ENCODE results near the gene MYLK3. TPM values are rescaled to one million over a fixed set of nuclear protein-coding genes. Genes with fewer than 3 reads are reported as not detected.
"Not testable (repeated sequence)": the region's sequence is repeated elsewhere in the genome, so short reads cannot be mapped to it uniquely, and the experiment has no call there.

Gene MYLK3
- total RNA-seq, 1 donor from 2014 or later, result 261 TPM

DNA sequence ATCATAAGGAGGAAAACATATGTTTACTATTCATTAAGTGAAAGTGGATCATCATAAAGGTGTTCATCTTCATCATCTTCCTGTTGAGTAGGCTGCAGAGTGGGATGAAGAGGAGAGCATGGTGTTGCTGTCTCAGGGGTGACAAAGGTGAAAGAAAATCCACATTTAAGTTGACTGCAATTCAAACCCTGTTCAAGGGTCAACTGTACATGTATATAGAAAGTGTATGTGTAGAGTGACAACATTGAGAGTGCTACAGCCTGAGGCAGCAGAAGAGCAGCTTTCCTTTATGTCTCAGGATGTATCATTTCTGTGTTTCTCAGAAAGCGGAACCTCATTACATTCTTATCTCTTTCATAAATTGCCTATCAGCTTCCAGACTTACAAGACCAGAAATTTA is 41.5 kb downstream of the MYLK3 start:
- intact Hi-C loops (cut with DNase I), result no loop called here

DNA sequence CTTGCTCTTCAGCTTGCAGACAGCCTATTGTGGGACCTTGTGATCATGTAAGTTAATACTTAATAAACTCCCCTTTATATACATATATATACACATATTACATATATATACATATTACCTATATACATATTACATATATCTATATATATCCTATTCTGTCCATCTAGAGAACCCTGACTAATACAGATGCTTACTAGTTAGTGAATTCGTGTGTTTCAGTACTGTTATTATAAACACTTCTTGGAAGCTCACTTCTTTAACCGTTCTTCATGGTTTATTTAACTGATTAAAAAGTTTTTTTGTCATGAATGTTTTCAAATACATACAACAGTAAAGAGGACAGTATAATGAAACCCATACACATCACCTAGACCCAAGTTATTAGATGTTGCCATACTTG is 46.1 kb downstream of the MYLK3 start:
- DNase-seq (ENCODE audit: missing footprints) (no peak), ATAC-seq (no peak)
- intact Hi-C loops (cut with DNase I), result no loop called here

More for the DNA sequence above, 41.5 kb downstream of the MYLK3 start:
- DNase-seq (ENCODE audit: missing footprints), result no peak
- ATAC-seq, result no peak

DNA sequence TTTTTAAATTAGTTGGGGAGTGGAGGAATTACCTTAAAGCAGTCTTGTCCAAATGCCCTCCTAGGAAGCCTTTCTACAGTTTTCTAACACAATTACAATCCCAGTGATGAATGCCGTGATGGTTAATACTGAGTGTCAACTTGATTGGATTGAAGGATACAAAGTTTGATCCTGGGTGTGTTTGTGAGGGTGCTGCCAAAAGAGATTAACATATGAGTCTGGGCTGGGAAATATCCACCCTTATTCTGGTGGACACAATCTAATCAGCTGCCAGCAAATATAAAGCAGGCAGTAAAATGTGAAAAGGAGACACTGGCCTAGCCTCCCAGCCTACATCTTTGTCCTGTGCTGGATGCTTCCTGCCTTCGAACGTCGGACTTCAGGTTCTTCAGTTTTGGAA is 46.5 kb downstream of the MYLK3 start:
- intact Hi-C loops (cut with DNase I), result no loop called here
- ATAC-seq, result no peak
- no peak for DNase-seq (ENCODE audit: missing footprints)

DNA sequence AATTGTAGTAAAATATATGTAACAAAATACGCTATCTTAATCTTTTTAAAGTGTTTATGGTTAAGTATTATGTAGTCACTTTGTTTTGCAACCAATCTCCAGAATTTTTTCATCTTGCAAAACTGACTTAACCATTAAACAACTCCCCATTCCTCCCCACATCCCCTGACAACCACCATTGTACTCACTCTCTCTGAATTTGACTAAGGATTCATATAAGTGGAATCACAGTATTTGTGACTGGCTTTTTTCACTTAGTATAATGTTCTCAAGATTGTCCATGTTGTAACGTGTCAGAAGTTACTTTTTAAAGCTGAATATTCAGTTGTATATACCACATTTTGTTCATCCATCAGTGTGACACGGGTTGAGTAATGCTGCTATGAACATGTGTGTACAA is 48.1 kb downstream of the MYLK3 start:
- DNase-seq (ENCODE audit: missing footprints) (no peak), ATAC-seq (no peak)
- intact Hi-C loops (cut with DNase I), result no loop called here

DNA sequence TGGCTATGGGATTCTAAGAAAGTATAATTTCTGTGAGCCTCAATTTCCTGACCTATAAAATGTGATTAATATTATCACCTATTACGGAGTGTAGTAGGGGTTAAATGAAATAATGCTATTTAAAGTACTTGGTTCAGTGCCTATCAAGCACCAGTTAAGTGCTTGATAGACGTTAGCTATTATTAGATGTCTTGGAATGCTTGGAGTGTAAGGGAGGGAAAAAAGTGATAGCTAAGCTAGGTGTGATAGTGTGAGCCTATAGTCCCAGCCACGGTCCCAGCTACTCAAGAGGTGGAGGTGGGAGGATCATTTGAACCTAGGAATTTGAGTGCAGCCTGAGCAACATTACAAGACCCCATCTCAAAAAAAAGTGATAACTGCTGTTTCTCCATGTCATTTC is 51.2 kb downstream of the MYLK3 start:
- intact Hi-C loops (cut with DNase I), result loop anchor here (10.0 kb wide), 1 partner anchor 48 kb away; the partner anchor contains the start of gene MYLK3
- no peak for DNase-seq (ENCODE audit: missing footprints)
- ATAC-seq, result peak; percentile 53

DNA sequence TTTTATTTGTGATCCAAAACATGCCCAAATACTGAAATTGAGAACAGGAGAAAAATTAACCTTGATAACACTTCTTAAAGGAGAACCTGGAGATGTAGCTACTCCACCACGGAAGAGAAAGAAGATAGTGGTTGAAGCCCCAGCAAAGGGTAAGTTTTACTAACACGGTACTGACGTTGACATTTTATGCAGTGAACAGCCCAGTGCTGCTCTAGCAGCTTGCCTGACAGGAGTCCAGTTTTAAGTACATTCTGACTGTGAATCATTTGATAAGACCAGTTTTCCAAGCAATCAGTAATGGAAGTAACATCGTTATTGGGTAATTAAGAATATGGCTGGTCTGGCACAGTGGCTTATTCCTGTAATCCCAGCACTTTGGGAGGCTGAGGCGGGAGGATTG is 52.2 kb downstream of the MYLK3 start:
- no peak for DNase-seq (ENCODE audit: missing footprints)
- intact Hi-C loops (cut with DNase I), result loop anchor here (10.0 kb wide), 1 partner anchor 49 kb away; the partner anchor contains the start of gene MYLK3
- peak; percentile 27 for ATAC-seq

DNA sequence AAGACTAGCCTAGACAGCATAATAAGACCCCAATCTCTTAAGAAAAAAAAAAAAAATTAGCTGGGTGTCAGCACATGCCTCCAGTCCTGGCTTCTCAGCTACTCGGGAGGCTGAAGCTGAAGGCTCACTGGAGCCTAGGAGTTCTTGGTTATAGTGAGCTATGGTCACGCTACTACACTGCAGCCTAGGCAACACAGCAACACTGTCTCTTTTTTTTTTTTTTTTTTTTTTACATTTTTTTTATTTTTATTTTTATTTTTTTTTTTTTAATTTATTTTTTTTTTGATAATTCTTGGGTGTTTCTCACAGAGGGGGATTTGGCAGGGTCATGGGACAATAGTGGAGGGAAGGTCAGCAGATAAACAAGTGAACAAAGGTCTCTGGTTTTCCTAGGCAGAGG is 54.5 kb downstream of the MYLK3 start:
- intact Hi-C loops (cut with DNase I), result loop anchor here (10.0 kb wide), 1 partner anchor 51 kb away; the partner anchor contains the start of gene MYLK3
- no peak for DNase-seq (ENCODE audit: missing footprints)
- ATAC-seq, result no peak

DNA sequence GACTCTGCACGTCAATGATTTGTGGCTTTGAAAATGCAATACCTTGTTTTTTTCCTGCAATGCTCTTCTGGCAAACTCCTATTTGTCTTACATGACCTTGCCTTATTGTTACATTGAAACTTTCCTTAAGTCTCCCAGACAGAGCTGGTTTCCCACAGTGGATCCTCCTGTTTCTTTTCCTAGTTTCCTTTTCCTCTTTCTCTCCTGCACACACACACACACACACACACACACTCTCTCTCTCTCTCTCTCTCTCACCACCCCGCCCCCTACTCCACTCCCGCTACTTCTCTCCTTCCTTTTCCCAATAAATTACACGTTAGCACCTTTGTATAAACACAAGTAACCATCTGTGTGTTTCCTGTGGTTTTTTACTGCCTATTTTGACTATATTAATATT is 56.4 kb downstream of the MYLK3 start:
- ATAC-seq, result no peak
- intact Hi-C loops (cut with DNase I), result loop anchor here (10.0 kb wide), 1 partner anchor 53 kb away; the partner anchor contains the start of gene MYLK3
- DNase-seq (ENCODE audit: missing footprints), result no peak

DNA sequence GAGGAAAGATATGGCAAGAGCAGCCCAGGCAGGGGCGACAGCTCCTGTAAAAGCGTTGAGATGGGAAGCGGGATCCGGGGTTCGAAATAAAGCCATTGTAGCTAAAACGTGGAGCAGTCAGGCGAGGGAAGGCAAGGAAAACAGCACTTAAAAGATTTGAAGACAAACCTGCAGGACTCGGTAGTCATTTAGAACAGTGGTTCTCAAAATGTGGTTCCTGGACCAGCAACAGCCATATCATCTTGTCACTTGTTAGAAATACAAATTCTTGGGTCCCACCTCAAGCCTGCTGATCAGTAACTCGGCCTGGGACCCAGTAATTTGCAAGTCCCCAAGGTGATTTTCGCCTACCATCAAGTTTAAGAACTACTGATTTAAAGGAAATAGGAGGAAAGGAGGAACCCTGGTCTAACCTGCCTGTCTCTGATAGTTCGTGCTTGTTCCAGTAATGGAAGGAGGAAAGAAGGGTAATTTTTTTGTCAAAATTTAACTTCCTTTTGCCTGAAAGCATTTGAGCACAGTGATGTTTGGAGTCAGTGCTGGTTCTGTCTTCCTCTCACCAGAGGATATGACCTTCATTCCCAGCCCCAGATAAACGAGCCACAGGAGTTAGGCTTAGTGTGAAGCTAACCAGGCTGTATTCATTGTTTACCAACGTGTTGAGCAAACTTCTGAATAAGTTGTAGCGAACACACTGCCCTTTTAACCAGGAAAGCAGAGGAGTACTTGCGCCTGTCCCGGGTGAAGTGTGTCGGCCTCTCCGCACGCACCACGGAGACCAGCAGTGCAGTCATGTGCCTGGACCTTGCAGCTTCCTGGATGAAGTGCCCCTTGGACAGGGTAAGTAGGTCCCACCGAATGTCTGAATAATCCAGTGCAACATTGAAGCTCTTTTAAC is 57.6 kb downstream of the MYLK3 start:
- no peak for ATAC-seq
- intact Hi-C loops (cut with DNase I), result loop anchor here (10.0 kb wide), 1 partner anchor 54 kb away; the partner anchor contains the start of gene MYLK3
- DNase-seq (ENCODE audit: missing footprints), result no peak

DNA sequence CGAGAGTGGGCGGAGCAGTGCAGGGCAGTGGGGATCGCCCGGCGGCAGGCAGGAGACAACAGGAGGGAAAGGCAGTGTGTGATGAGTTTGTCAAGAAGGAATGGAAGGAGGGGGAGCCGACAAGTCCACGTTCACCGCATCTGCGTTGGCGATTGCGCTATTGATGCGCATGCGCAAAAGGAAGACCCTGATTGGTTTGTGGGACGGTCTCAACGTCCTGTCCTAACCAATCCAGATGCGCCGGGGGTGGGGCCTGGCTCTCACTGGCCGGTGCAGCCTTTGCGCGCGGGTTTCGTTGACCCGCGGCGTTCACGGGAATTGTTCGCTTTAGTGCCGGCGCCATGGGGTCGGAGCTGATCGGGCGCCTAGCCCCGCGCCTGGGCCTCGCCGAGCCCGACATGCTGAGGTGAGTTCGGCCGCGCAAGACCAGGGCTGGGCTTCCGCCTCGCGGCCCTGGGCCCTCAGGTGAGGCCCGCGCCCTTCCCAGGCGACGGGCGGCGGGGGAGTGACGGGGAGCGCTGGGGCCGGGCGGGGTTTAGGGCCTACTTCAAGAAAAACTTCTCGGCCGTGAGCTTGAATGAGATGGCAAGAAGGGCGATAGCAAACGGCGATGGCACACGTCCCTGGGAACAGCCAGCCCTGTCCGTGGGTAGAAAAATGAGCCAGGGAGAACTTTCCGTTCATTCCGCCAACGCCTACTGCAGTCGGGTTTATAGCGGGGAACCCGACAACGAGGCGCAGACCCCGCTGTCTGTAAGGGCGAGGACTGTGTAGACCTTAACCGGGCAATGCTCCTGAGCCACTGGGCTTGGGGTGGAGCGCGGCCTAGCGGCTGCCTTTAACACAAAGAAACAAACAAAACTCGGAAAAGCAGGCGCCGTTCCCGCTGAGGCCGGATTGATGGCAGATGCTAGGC is 58.5 kb downstream of the MYLK3 start, which contains the start of gene ORC6:
Gene ORC6, plus strand, starts transcription at position 295 of the 916 bp plus-strand sequence. Its CDS starts 47 bp downstream, at position 342.
- ATAC-seq, result peak; percentile 94
- DNase-seq (ENCODE audit: missing footprints), result peak; percentile 100
- intact Hi-C loops (cut with DNase I), result loop anchor here (5.0 to 10.0 kb wide), 3 partner anchors 55 to 205 kb away; partner anchors contain the start of gene MYLK3

DNA sequence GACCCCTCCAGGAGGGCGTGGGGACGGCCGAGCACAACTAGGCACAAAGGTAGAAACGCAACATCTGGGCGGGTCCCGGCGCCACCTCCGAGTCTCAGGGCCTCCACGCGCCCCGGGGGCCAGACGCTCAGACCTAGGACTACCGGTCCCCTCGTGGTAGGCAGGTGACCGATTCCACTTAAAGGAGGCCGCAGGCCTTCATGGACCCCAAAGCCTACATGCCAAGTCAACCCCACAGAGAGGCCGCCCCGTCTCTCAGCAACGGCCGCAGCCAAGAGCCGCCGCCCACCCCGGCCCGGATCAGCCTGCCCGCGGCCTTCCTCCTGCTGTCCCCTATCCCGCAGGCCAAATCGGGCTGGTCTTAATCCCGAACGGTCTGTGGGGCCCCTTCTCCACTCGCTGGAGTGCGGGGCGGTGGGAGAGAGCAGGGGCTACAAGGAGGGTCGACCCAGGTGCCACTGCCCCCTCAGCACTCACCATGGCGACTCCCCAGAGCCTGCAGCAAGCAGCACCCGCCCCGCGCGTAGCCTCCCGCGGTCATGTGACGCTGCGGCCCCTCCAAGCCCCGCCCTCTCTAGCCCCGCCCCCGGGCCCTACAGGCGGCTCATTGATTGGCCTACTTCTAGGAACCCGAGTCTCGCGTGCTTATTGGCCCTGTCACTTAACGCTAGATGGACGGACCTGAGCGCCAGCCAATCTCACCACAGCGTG is 59.3 kb downstream of the MYLK3 start, which contains the start of gene VPS35:
Gene VPS35, minus strand, starts transcription at position 525 of the 711 bp plus-strand sequence. Its CDS starts 45 bp downstream, at position 480.
- ATAC-seq (peak; percentile 98), DNase-seq (ENCODE audit: missing footprints) (peak; percentile 100)
- intact Hi-C loops (cut with DNase I), result loop anchor here (5.0 to 10.0 kb wide), 2 partner anchors 113 to 206 kb away; no protein-coding TSS in a partner anchor

DNA sequence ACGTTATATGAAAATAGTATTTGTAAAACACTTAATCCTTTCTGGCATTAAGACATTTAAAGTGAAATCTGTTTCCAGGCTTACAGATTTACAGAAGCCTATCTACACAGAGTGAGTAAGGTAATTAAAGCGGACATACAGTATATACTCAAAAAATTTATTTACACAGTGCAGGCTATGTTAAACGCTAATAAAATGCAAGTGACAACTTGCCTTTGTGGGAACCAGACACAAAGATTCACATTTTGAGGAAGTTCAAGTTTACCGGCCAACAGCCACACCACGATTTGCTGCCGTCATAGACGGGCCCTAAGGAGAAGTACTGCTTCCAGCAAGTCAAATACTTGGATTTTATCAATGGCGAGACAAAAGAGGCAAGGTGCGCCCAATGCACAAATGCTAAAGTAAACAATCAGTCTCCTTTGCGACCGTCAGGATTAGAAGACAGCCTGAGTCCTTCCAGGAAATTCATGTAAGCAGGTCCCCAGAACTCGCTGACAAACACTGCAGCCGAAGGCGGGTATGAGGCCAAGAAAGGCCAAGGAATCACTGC is 60.0 kb downstream of the MYLK3 start:
- ATAC-seq (no peak), DNase-seq (ENCODE audit: missing footprints) (peak; percentile 81)
- intact Hi-C loops (cut with DNase I), result loop anchor here (5.0 to 10.0 kb wide), 2 partner anchors 114 to 207 kb away; no protein-coding TSS in a partner anchor

DNA sequence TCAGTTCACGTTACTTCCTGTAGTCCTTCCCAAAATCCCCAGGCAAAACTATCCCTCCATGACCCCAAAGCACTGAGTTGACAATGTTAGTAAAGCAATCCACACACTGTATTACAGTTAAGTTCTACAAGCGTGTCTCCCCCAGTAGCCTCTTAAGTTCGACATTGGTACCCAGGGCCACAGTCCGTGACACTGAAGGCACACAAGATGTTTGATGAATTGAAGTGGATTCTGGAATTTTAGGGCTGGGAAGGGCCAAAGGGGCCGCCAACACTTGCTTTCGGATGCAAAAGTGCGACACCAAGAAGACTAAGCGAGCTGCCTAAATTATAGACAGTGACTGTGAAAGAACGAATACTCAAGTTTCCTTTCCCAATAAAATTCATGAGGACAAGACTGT is 60.7 kb downstream of the MYLK3 start:
- intact Hi-C loops (cut with DNase I), result loop anchor here (5.0 to 10.0 kb wide), 2 partner anchors 115 to 207 kb away; no protein-coding TSS in a partner anchor
- ATAC-seq (no peak), DNase-seq (ENCODE audit: missing footprints) (no peak)

DNA sequence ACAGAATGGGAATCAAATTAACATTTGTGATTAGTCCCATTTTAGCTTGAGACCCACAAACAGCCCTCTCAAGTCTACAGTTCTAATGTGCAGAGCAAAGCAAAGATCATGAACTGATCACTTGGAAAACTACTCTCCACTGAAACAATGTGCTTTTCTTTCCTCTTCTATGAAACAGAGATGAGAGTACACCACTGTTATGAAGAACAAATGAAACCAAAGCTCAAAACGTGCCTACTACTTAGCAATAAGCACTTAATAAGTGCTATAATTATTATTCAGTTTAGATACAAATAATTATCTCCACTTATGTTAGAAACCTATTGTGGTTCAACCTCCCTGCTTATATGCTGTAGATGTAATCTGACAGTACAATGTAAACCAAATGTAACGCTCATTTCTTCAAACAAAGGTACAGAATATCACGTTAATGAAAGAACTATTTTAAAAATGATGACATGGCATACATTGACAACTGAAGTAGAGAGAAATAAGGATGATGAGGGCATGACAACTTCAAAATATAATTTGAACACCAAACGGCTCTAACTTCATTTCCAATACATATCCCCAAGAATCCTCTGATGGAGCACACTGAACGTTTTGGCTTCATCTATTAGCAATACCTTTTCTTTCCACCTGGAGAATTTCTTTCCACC is 61.2 kb downstream of the MYLK3 start:
- intact Hi-C loops (cut with DNase I), result loop anchor here (5.0 to 10.0 kb wide), 2 partner anchors 115 to 208 kb away; no protein-coding TSS in a partner anchor
- DNase-seq (ENCODE audit: missing footprints) (no peak), ATAC-seq (no peak)

DNA sequence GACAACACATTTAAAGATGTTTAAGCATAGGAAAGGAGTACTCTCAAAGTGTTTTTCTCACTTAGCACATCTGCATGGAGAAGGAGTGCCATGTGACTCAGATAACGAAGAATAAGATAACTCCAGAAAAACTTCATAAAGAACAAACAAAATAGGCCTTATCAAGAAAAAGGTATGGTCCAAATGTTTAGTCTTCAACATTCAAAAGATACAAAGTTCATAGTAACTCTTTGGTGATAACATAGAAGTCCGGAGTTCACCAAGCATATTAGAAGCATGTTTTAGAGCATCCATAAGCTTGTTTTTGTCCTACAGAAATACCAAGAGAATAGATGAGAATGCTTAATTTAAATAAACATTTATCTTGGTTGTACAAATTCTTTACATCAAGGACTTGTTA is 66.3 kb downstream of the MYLK3 start:
- intact Hi-C loops (cut with DNase I), result loop anchor here (10.0 kb wide), 1 partner anchor 213 kb away; no protein-coding TSS in a partner anchor

DNA sequence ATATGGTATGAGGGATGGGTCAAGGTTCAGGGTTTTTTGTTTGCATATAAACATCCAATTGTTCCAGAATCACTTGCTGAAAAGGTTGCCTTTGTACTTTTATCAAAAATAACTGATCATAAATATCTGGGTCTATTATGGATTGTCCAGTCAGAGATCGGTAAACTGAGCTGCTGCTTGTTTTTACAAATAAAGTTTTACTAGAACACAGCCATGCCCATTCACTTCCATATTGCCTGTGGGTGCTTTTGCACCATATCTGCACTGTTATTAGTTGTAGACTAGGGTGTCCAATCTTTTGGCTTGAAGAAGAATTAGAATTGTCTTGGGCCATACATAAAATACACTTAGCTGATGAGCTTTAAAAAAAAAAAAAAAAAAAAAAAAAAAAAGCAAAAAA is 70.2 kb downstream of the MYLK3 start:
- intact Hi-C loops (cut with DNase I); DNase-seq (ENCODE audit: missing footprints); ATAC-seq: not testable (repeated sequence)

More for the DNA sequence above, 66.3 kb downstream of the MYLK3 start:
- not testable (repeated sequence) for ATAC-seq; DNase-seq (ENCODE audit: missing footprints)

All from Right ventricle myocardium inferior (tissue), 1 donor.